Neural progenitor cell (in vitro differentiated cells): Measurements from ENCODE around the gene BCL2L2. TPM values are rescaled to one million over a fixed set of nuclear protein-coding genes. Genes with fewer than 3 reads are reported as not detected.
A peak's percentile ranks its signal among the peaks of the same experiment; 100 is the strongest.

Experiments
- DNase-seq: peaks from one replicate; pipeline ENCODE4 v3.0.0-alpha.2; 2016; ENCODE audit warnings: low spot score
- H2AFZ ChIP-seq: fragments of 200-600 bp; sonication (generic); replicated peaks from 2 replicates; pipeline ENCODE4 v1.6.1; 2016; ENCODE audit warnings: antibody characterized with exemption
- H3F3A ChIP-seq: fragments of 200-600 bp; sonication (generic); 2 replicates; pipeline ENCODE4 v1.6.1; 2016; ENCODE audit warnings: antibody characterized with exemption, low read depth
- H3K27ac ChIP-seq: fragments of 200-600 bp; sonication (generic); 2 replicates; pipeline ENCODE4 v1.5.1; 2016; ENCODE audit warnings: mild to moderate bottlenecking
- H3K27me3 ChIP-seq: fragments of 200-600 bp; sonication (generic); 2 replicates; pipeline ENCODE4 v1.6.1; 2016; ENCODE audit warnings: mild to moderate bottlenecking, moderate library complexity
- H3K36me3 ChIP-seq: fragments of 200-600 bp; sonication (generic); 2 replicates; pipeline ENCODE4 v1.5.1; 2016
- H3K4me1 ChIP-seq: fragments of 200-600 bp; sonication (generic); 2 replicates; pipeline ENCODE4 v1.6.1; 2016; ENCODE audit warnings: mixed run types
- H3K4me2 ChIP-seq: fragments of 200-600 bp; sonication (generic); 2 replicates; pipeline ENCODE4 v1.6.1; 2016
- H3K4me3 ChIP-seq: fragments of 200-600 bp; sonication (generic); 2 replicates; pipeline ENCODE4 v1.5.1; 2016
- H3K79me2 ChIP-seq: fragments of 200-600 bp; sonication (generic); 2 replicates; pipeline ENCODE4 v1.6.1; 2016; ENCODE audit warnings: low read depth
- H3K9ac ChIP-seq: fragments of 200-600 bp; sonication (generic); 2 replicates; pipeline ENCODE4 v1.6.1; 2016
- H3K9me3 ChIP-seq: fragments of 200-600 bp; sonication (generic); 2 replicates; pipeline ENCODE4 v1.5.1; 2016; ENCODE audit warnings: low read depth
- H4K20me1 ChIP-seq: fragments of 200-600 bp; sonication (generic); 2 replicates; pipeline ENCODE4 v1.6.1; 2016; ENCODE audit warnings: low read depth
- H3K27ac Mint-ChIP-seq: 3 replicates; pipeline ENCODE4 v1.8.0; 2021; ENCODE audit warnings: mixed read lengths
- H3K27me3 Mint-ChIP-seq: 2 replicates; pipeline ENCODE4 v1.8.0; 2022; ENCODE audit warnings: low read depth, mild to moderate bottlenecking, inconsistent platforms, moderate library complexity, mixed read lengths; ENCODE audit not compliant: insufficient read depth
- H3K36me3 Mint-ChIP-seq: 3 replicates; pipeline ENCODE4 v1.8.0; 2021; ENCODE audit warnings: mixed read lengths
- H3K4me1 Mint-ChIP-seq: 3 replicates; pipeline ENCODE4 v1.8.0; 2021; ENCODE audit warnings: mixed read lengths
- H3K4me3 Mint-ChIP-seq: 3 replicates; pipeline ENCODE4 v1.8.0; 2021; ENCODE audit warnings: mild to moderate bottlenecking, moderate library complexity, mixed read lengths
- H3K9me3 Mint-ChIP-seq: 3 replicates; pipeline ENCODE4 v1.8.0; 2020; ENCODE audit warnings: mixed read lengths
- CTCF ChIP-seq: fragments of 200-600 bp; sonication (generic); IDR thresholded peaks from 2 replicates; pipeline ENCODE4 v1.5.1; 2017; ENCODE audit warnings: antibody characterized with exemption, mild to moderate bottlenecking
- EZH2 ChIP-seq: fragments of 200-600 bp; sonication (generic); IDR thresholded peaks from 2 replicates; pipeline ENCODE4 v1.6.1; 2017; ENCODE audit warnings: antibody characterized with exemption, mild to moderate bottlenecking, moderate library complexity
- EZH2phosphoT487 ChIP-seq: fragments of 200-600 bp; sonication (generic); IDR thresholded peaks from 2 replicates; pipeline ENCODE4 v1.6.1; 2017; ENCODE audit warnings: antibody characterized with exemption
- total RNA-seq: library from RNA; depleted of rRNA; stranded (reverse); fragments of >200 nt; gene quantifications from 2 replicates; pipeline ENCODE4 v1.2.3, GENCODE V29; 2015; ENCODE audit warnings: low replicate concordance

BCL2L2 gene
- total RNA-seq, 1 donor from 2014 or later = 14.9 TPM

- Mint-ChIP-seq H3K27ac (no peak overlapping the region), H3K9me3 (no peaks in the 10 kb centered on the region), H3K4me3 (no peak overlapping the region), H3K27me3 (peaks cover 7% of the 10 kb centered on the region), H3K4me1 (peaks cover 42% of the 10 kb centered on the region), H3K36me3 (peaks cover 7% of the 10 kb centered on the region)
- Histone ChIP-seq H4K20me1 (no peaks in the 10 kb centered on the region), H2AFZ (no peak overlapping the region), H3K4me1 (peaks cover 12% of the 10 kb centered on the region), H3K27me3 (peaks cover 53% of the 10 kb centered on the region), H3K4me3 (no peak overlapping the region), H3K4me2 (no peak overlapping the region), H3K79me2 (no peaks in the 10 kb centered on the region), H3K27ac (no peak overlapping the region), H3K9me3 (no peaks in the 10 kb centered on the region), H3F3A (peaks cover 35% of the 10 kb centered on the region), H3K36me3 (no peaks in the 10 kb centered on the region), H3K9ac (no peak overlapping the region)
- TF ChIP-seq CTCF (no peak), EZH2phosphoT487 (no peak), EZH2 (no peak)
- no peak for DNase-seq
These were observed 10.4 kb upstream of the BCL2L2 start for GRCh38 chr14:23296012-23296777.

GRCh38 chr14:23297096-23297495, 9.5 kb upstream of the BCL2L2 start:
- DNase-seq = no peak
- no peaks in the 10 kb centered on the region for H3K9me3 ChIP-seq
- H3F3A ChIP-seq = peaks cover 41% of the 10 kb centered on the region
- no peak overlapping the region for H3K9ac ChIP-seq
- no peak overlapping the region for H3K4me2 ChIP-seq
- H3K4me3 ChIP-seq = no peak overlapping the region
- peak overlapping the region; percentile 85 for H3K27ac Mint-ChIP-seq
- peaks cover 42% of the 10 kb centered on the region for H3K4me1 Mint-ChIP-seq
- H3K4me1 ChIP-seq = peaks cover 12% of the 10 kb centered on the region
- H3K4me3 Mint-ChIP-seq = no peak overlapping the region
- H3K36me3 Mint-ChIP-seq = peaks cover 7% of the 10 kb centered on the region
- peaks cover 44% of the 10 kb centered on the region for H3K27me3 ChIP-seq
- TF ChIP-seq EZH2 (no peak), CTCF (no peak), EZH2phosphoT487 (no peak)
- H3K36me3 ChIP-seq = no peaks in the 10 kb centered on the region
- no peak overlapping the region for H2AFZ ChIP-seq
- H3K27ac ChIP-seq = no peak overlapping the region
- peaks cover 7% of the 10 kb centered on the region for H3K27me3 Mint-ChIP-seq
- H3K79me2 ChIP-seq = no peaks in the 10 kb centered on the region
- H4K20me1 ChIP-seq = no peaks in the 10 kb centered on the region
- H3K9me3 Mint-ChIP-seq = no peaks in the 10 kb centered on the region

- no peak overlapping the region for H3K4me3 ChIP-seq
- no peaks in the 10 kb centered on the region for H3K36me3 ChIP-seq
- H3K9ac ChIP-seq = no peak overlapping the region
- TF ChIP-seq EZH2phosphoT487 (no peak), EZH2 (no peak), CTCF (no peak)
- Mint-ChIP-seq H3K4me3 (peak overlapping the region; percentile 52), H3K27ac (no peak overlapping the region), H3K36me3 (peaks cover 7% of the 10 kb centered on the region), H3K4me1 (peaks cover 42% of the 10 kb centered on the region), H3K27me3 (peaks cover 11% of the 10 kb centered on the region), H3K9me3 (peaks cover 2% of the 10 kb centered on the region)
- H3K4me1 ChIP-seq = peaks cover 12% of the 10 kb centered on the region
- peaks cover 38% of the 10 kb centered on the region for H3K27me3 ChIP-seq
- H3K27ac ChIP-seq = no peak overlapping the region
- H4K20me1 ChIP-seq = no peaks in the 10 kb centered on the region
- no peak overlapping the region for H3K4me2 ChIP-seq
- H2AFZ ChIP-seq = no peak overlapping the region
- H3K9me3 ChIP-seq = no peaks in the 10 kb centered on the region
- H3K79me2 ChIP-seq = no peaks in the 10 kb centered on the region
- peaks cover 47% of the 10 kb centered on the region for H3F3A ChIP-seq
- DNase-seq = no peak
These were observed 8.9 kb upstream of the BCL2L2 start for GRCh38 chr14:23297611-23298277.
